GM12878 (cell line): ENCODE data around the gene PLA2G4A. TPM values are rescaled to one million over a fixed set of nuclear protein-coding genes. Genes with fewer than 3 reads are reported as not detected.

Source experiments
- ATAC-seq: fragments of 200-7000 bp; cut with Tn5 transposase; 3 replicates; pipeline ENCODE4 v1.9.1; 2020; ENCODE audit warnings: mild to moderate bottlenecking, moderate library complexity
- BruUV-seq: library from RNA; stranded (reverse); fragments of 400-500 nt; replicated peaks from 2 replicates; lab custom pipeline; 2021; lab: Mats Ljungman, UMichigan
- CTCF ChIA-PET: fragments of 300-600 bp; sonication (Branson Sonifier 250); formaldehyde crosslinking; extraction: SDS; loops from one replicate; lab custom pipeline; 2021; ENCODE audit warnings: inconsistent platforms; lab: Yijun Ruan, JAX
- POLR2A ChIA-PET: fragments of 350-600 bp; formaldehyde crosslinking; extraction: SDS; loops from one replicate; lab custom pipeline; 2021; ENCODE audit warnings: inconsistent platforms; lab: Charles Lee
- RAD21 ChIA-PET: fragments of 300-600 bp; sonication (Branson Sonifier 250); formaldehyde crosslinking; loops from one replicate; lab custom pipeline; 2023; ENCODE audit warnings: antibody characterized with exemption; ENCODE audit not compliant: unreplicated experiment; lab: Charles Lee
- SMC1A ChIA-PET: fragments of 300-600 bp; sonication (Branson Sonifier 250); formaldehyde crosslinking; loops from one replicate; lab custom pipeline; 2023; ENCODE audit not compliant: unreplicated experiment, uncharacterized antibody; lab: Charles Lee
- DNase-seq: peaks from one replicate; pipeline ENCODE4 v3.0.0-alpha.2; 2011; ENCODE audit warnings: low read depth, low spot score
- FAIRE-seq: peaks from 3 replicates; lab custom pipeline; 2011; peaks lifted over from hg19 to GRCh38; lab: Jason Lieb, UNC
- H2AFZ ChIP-seq: 2 replicates; pipeline ENCODE4 v1.6.0; 2011; ENCODE audit warnings: low read depth, low read length, control low read depth; ENCODE audit not compliant: control insufficient read depth
- H3K27ac ChIP-seq: 2 replicates; pipeline ENCODE4 v1.5.1; 2011; ENCODE audit warnings: control low read depth; ENCODE audit not compliant: control insufficient read depth, insufficient read depth
- H3K27me3 ChIP-seq, 2 experiments: replicated peaks in 1 of 2; 2 replicates each; pipeline versions ENCODE4 v1.6.0 to v1.6.1; 2011; ENCODE audit warnings: low read length in 1 of 2; ENCODE audit not compliant: control insufficient read depth in 2 of 2, insufficient read depth in 2 of 2
- H3K36me3 ChIP-seq, 2 experiments: 2 replicates each; pipeline ENCODE4 v1.5.1; 2011; ENCODE audit warnings: low read length in 1 of 2; ENCODE audit not compliant: control insufficient read depth in 2 of 2, insufficient read depth in 2 of 2
- H3K4me1 ChIP-seq: 2 replicates; pipeline ENCODE4 v1.6.1; 2011; ENCODE audit warnings: mild to moderate bottlenecking, low read length, moderate library complexity, mixed read lengths; ENCODE audit not compliant: control insufficient read depth, insufficient read depth
- H3K4me2 ChIP-seq: 2 replicates; pipeline ENCODE4 v1.6.0; 2011; ENCODE audit warnings: control low read depth; ENCODE audit not compliant: control insufficient read depth, insufficient read depth
- H3K4me3 ChIP-seq: fragments of 200-600 bp; sonication (generic); 2 replicates; pipeline ENCODE4 v1.5.1; 2016
- H3K79me2 ChIP-seq: 2 replicates; pipeline ENCODE4 v1.6.0; 2011; ENCODE audit warnings: low read length; ENCODE audit not compliant: control insufficient read depth, insufficient read depth
- H3K9ac ChIP-seq: 2 replicates; pipeline ENCODE4 v1.8.0; 2011; ENCODE audit warnings: low read length, control low read depth, mixed read lengths; ENCODE audit not compliant: control insufficient read depth, insufficient read depth
- H3K9me3 ChIP-seq: replicated peaks from 3 replicates; pipeline ENCODE4 v1.5.1; 2011; ENCODE audit warnings: mild to moderate bottlenecking, low read length; ENCODE audit not compliant: control insufficient read depth, insufficient read depth
- H4K20me1 ChIP-seq: 2 replicates; pipeline ENCODE4 v1.6.0; 2011; ENCODE audit not compliant: control insufficient read depth, insufficient read depth
- PKNOX1 ChIP-seq: fragments of 450-650 bp; IDR thresholded peaks from 2 replicates; pipeline ENCODE4 v1.6.1; 2016; ENCODE audit warnings: mild to moderate bottlenecking
- POLR2A ChIP-seq: IDR thresholded peaks from 2 replicates; pipeline ENCODE4 v1.6.1; 2011; ENCODE audit warnings: low read depth, mild to moderate bottlenecking, low read length
- ZNF384 ChIP-seq: IDR thresholded peaks from 2 replicates; pipeline ENCODE4 v1.6.1; 2012; ENCODE audit warnings: low read depth, mild to moderate bottlenecking, low read length, improper control_type of control experiment, borderline replicate concordance
- WGBS: methylation state at CpG from one replicate; pipeline ENCODE4 v1.1.6; 2016; ENCODE audit warnings: low lambda C conversion rate; ENCODE audit not compliant: insufficient replicate concordance, insufficient coverage; ENCODE audit errors: missing lambda C conversion rate; 5-methylcytosine and 5-hydroxymethylcytosine counted together
- in situ Hi-C: fragments of 300-500 bp; cut with MboI; formaldehyde crosslinking; loops from 9 replicates; pipeline ENCODE4 v1.14.3; 2018; ENCODE audit warnings: mixed read lengths
- intact Hi-C: fragments of 100-400 bp; cut with micrococcal nuclease; formaldehyde crosslinking; loops from one replicate; pipeline ENCODE4 v1.14.2; 2022; ENCODE audit not compliant: unreplicated experiment
- polyA plus RNA-seq, 11 experiments: library from polyadenylated mRNA; depleted of rRNA in 4 of 11; unstranded in 6 of 11; stranded (reverse) in 5 of 11; fragments of >200 nt; fragmentation: Nextera tagmentation in 4 of 11; fragmentation: Illumina TruSeq in 1 of 11; extraction: Ambion mirVana in 4 of 11; extraction: Trizol in 1 of 11; gene quantifications; 1 replicate in 1 of 11; 2 replicates in 10 of 11; pipeline versions ENCODE4 v1.2.1 to v1.2.3, GENCODE V29; 2011 to 2016; ENCODE audit warnings: inconsistent platforms in 2 of 11, missing spikeins in 2 of 11, low read depth in 1 of 11
- total RNA-seq, 4 experiments: library from RNA; depleted of rRNA in 3 of 4; stranded (reverse); fragments of >200 nt in 3 of 4; fragmentation: Illumina TruSeq in 1 of 4; extraction: Trizol in 1 of 4; gene quantifications; 2 replicates each; pipeline versions ENCODE4 v1.2.1 to v1.2.3, GENCODE V29; 2013 to 2021

Gene PLA2G4A
- total and polyA plus RNA-seq, 10 of the 15 experiments (the other 5 are each of a cell fraction or from before 2014, with no cell fraction given): 0.70 to 3.3 (median 1.5) TPM; not detected in 1

DNA sequence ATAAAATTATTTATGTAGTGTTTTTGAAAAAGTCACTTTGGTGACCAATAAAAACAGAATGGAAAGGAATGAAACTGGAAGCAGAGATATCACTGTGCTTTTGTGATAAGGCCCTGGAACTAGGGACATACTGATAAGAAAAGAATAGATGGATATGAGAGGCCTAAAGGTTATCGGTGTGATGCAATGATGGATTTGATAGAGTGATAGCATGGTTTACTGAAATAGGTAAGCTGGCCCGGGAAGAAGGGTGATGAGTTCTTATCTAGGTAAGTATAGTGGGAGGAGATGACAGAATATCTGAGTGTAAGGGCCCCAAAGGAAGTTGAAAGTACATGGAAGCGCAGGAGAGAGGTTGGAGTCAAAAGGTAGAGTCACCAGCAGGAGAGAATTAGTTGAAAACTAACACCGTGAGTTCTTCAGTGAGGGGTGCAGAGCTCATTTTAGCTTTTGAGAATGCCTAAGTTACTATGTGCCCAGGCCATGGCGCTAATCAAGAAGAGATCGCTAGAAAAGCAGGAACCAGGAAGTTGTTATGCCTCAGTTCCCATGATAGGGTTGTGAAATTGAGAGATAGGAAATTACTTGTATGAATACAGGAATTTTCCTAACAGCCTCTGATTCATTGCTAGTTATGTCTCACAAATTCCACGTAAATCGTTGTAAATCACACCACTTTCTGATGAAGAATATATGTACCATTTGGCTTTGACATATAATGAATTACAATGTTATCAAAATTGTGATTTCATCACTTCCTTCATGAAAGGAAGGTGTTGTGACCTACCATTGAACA lies 115.3 kb downstream of the PLA2G4A start:
- no peak for FAIRE-seq
- POLR2A ChIA-PET: no interaction called here
- no peak for TF ChIP-seq POLR2A
- TF ChIP-seq, all 136 proteins: peak for 0
- SMC1A ChIA-PET: no interaction called here
- H3K36me3 ChIP-seq: no peaks in the 10 kb centered on the region
- in situ Hi-C loops: no loop called here
- DNase-seq: no peak
- no peak for ATAC-seq
- RAD21 ChIA-PET: no interaction called here
- CTCF ChIA-PET: no interaction called here
- intact Hi-C loops: no loop called here
- no peaks in the 10 kb centered on the region for H3K27me3 ChIP-seq
- H3K79me2 ChIP-seq: no peaks in the 10 kb centered on the region
- no peaks in the 10 kb centered on the region for H3K9me3 ChIP-seq
- no peak overlapping the region for H3K27ac ChIP-seq
- H3K4me3 ChIP-seq: no peak overlapping the region
- no peak overlapping the region for H2AFZ ChIP-seq
- no peak overlapping the region for H3K9ac ChIP-seq
- 24% methylated on average over 8 of the region's 8 CpGs for WGBS
- H3K4me1 ChIP-seq: no peaks in the 10 kb centered on the region
- H3K4me2 ChIP-seq: no peak overlapping the region
- no peaks in the 10 kb centered on the region for H4K20me1 ChIP-seq
- no TSS peak for BruUV-seq

- H3K27me3 ChIP-seq: no peaks in the 10 kb centered on the region
- DNase-seq (no peak), ATAC-seq (no peak), FAIRE-seq (no peak)
- SMC1A ChIA-PET: interaction anchor here (0.5 kb wide), 1 partner anchor 907 kb away, joined by 3 read pairs; no protein-coding TSS in a partner anchor
- no peaks in the 10 kb centered on the region for H3K4me1 ChIP-seq
- TF ChIP-seq ZNF384: no peak
- no peak for TF ChIP-seq PKNOX1
- H3K4me3 ChIP-seq: no peak overlapping the region
- in situ Hi-C loops: no loop called here
- CTCF ChIA-PET: no interaction called here
- 41% methylated on average over 4 of the region's 4 CpGs for WGBS
- RAD21 ChIA-PET: no interaction called here
- H3K9ac ChIP-seq: no peak overlapping the region
- H3K27ac ChIP-seq: no peak overlapping the region
- no peaks in the 10 kb centered on the region for H3K79me2 ChIP-seq
- intact Hi-C loops: no loop called here
- POLR2A ChIA-PET: no interaction called here
- no peak overlapping the region for H3K4me2 ChIP-seq
- no peaks in the 10 kb centered on the region for H4K20me1 ChIP-seq
- no TSS peak for BruUV-seq
- H3K36me3 ChIP-seq: no peaks in the 10 kb centered on the region
- H3K9me3 ChIP-seq: no peaks in the 10 kb centered on the region
- H2AFZ ChIP-seq: no peak overlapping the region
These were observed 116.4 kb downstream of the PLA2G4A start for GRCh38 chr1:186945146-186945545.
